Fibroblast of mammary gland (primary cell): ENCODE data around the gene GMPPA.

ENCODE experiments used
- DNase-seq: peaks from one replicate; pipeline ENCODE4 v3.0.0-alpha.2; 2010; ENCODE audit warnings: low read depth
- H3K4me3 ChIP-seq: 2 replicates; pipeline ENCODE4 v1.5.1; 2011; ENCODE audit warnings: low read depth, mild to moderate bottlenecking, low read length, moderate library complexity; ENCODE audit not compliant: control insufficient read depth
- TF ChIP-seq, protein P1 (sequence below): conservative IDR thresholded peaks from 2 replicates; pipeline ENCODE4 v1.5.1; 2011; ENCODE audit warnings: low read depth, low read length, inconsistent platforms; ENCODE audit not compliant: control insufficient read depth, insufficient read depth

Gene GMPPA

DNA sequence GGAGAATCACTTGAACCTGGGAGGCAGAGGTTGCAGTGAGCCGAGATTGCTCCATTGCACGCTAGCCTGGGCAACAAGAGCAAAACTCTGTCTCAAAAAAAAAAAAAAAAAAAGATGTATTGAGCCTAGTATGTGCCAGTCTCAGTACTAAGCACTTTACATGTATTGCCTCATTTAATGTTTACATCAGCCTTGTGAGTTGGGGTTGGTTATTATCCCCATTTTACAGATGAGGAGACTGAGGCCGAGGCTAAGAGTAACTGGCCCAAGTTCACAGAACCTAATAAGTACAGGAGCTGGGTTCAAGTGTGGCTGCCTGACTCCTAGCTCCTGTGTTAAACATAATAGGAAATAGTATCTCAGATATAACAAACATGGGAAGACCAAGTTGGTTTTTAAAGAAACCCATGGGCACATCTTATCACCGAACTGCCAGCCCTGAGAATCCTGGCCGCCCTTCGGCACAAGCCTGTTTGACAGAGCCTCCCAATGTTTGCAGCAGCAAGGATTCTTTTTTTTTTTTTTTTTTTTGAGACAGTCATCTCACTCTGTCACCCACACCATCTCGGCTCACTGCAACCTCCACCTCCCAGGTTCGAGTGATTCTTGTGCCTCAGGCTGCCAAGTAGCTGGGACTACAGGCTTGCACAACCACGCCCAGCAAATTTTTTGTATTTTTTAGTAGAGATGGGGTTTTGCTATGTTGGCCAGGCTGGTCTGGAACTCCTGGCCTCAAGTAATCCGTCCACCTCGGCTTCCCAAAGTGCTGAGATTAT lies 24.2 kb upstream of the GMPPA start:
- no peak overlapping the region for H3K4me3 ChIP-seq
- DNase-seq, result no peak
- TF ChIP-seq, protein P1, sequence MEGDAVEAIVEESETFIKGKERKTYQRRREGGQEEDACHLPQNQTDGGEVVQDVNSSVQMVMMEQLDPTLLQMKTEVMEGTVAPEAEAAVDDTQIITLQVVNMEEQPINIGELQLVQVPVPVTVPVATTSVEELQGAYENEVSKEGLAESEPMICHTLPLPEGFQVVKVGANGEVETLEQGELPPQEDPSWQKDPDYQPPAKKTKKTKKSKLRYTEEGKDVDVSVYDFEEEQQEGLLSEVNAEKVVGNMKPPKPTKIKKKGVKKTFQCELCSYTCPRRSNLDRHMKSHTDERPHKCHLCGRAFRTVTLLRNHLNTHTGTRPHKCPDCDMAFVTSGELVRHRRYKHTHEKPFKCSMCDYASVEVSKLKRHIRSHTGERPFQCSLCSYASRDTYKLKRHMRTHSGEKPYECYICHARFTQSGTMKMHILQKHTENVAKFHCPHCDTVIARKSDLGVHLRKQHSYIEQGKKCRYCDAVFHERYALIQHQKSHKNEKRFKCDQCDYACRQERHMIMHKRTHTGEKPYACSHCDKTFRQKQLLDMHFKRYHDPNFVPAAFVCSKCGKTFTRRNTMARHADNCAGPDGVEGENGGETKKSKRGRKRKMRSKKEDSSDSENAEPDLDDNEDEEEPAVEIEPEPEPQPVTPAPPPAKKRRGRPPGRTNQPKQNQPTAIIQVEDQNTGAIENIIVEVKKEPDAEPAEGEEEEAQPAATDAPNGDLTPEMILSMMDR, result no peak

- TF ChIP-seq, protein P1, result no peak
- H3K4me3 ChIP-seq, result no peak overlapping the region
- DNase-seq, result no peak
Observed at GRCh38 chr2:219475278-219475677, 23.4 kb upstream of the GMPPA start.

GRCh38 chr2:219475697-219476651 lies 22.7 kb upstream of the GMPPA start:
- TF ChIP-seq, protein P1, result peak; percentile 87
- no peak overlapping the region for H3K4me3 ChIP-seq
- DNase-seq, result peak; percentile 51

GRCh38 chr2:219476652-219477151 lies 22.0 kb upstream of the GMPPA start:
- TF ChIP-seq, protein P1, result no peak
- DNase-seq, result no peak

DNA sequence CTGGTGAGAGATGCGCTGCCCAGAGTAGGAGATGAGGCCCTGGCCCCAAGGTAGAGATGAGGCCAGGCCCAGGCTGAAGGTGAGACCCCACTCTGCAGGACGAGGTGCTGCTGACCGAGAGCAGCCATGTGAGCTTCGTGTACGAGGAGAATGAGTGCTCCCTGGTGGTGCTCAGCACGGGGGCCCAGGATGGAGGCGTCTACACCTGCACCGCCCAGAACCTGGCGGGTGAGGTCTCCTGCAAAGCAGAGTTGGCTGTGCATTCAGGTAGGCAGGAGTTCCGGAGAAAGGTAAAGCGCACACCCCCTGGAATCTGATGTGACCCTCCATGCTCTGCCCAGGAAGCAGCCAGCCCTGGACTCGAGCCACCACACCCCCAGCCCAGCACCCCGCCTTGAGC lies 21.5 kb upstream of the GMPPA start:
- H3K4me3 ChIP-seq, result no peak overlapping the region
- TF ChIP-seq, protein P1, result no peak
- DNase-seq, result no peak

More at GRCh38 chr2:219476652-219477151, 22.0 kb upstream of the GMPPA start:
- H3K4me3 ChIP-seq, result no peak overlapping the region

DNA sequence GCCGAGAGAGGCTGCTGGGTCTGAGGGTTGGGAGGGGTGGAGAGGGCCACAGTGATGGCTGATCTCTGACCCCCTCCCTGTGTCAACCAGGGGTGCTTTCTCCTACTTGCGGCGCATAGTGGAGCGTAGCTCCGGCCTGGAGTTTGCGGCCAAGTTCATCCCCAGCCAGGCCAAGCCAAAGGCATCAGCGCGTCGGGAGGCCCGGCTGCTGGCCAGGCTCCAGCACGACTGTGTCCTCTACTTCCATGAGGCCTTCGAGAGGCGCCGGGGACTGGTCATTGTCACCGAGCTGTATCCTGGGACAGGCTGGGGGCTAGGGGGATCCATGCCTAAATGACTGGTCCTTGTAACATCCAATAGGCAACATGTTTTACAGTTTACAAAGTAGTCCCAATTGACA lies 20.9 kb upstream of the GMPPA start:
- no peak for DNase-seq
- TF ChIP-seq, protein P1, result no peak
- H3K4me3 ChIP-seq, result no peak overlapping the region
